Measurements from ENCODE around the gene ARID2. TPM values are rescaled to one million over a fixed set of nuclear protein-coding genes. Genes with fewer than 3 reads are reported as not detected.
A peak's percentile ranks its signal among the peaks of the same experiment; 100 is the strongest.

ARID2 gene
- total RNA-seq, 1 donor from 2014 or later = 25.1 TPM

DNA sequence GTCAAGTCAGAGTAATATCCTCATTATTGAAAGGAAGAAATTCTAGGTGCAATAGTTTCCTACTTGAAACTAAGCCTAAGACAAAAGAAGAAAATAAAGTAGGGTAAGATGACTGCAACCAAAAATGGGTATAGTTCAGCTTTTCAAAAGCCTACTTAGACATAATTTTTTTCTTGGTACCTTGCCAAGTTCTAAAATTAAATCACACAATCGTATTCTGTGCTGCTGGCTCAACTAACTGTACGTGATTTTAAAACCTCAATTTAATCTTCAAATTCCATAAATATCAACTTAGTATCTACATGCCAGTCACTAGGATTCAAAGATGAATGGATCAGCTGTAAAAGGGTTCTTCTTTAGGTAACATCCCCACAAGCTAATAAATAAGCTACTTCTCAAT lies 204.0 kb downstream of the ARID2 start:
- Mint-ChIP-seq H3K4me1 (ENCODE audit: low read depth) (peaks cover 24% of the 10 kb centered on the region), H3K9me3 (ENCODE audit: low read depth) (no peaks in the 10 kb centered on the region), H3K27ac (ENCODE audit: unreplicated experiment) (peak overlapping the region; percentile 63), H3K27me3 (ENCODE audit: low read depth) (no peaks in the 10 kb centered on the region), H3K4me3 (ENCODE audit: unreplicated experiment) (no peak overlapping the region), H3K36me3 (ENCODE audit: low read depth) (peaks cover 19% of the 10 kb centered on the region)
- no peak for DNase-seq (ENCODE audit: low spot score)
- TF ChIP-seq, protein P1, sequence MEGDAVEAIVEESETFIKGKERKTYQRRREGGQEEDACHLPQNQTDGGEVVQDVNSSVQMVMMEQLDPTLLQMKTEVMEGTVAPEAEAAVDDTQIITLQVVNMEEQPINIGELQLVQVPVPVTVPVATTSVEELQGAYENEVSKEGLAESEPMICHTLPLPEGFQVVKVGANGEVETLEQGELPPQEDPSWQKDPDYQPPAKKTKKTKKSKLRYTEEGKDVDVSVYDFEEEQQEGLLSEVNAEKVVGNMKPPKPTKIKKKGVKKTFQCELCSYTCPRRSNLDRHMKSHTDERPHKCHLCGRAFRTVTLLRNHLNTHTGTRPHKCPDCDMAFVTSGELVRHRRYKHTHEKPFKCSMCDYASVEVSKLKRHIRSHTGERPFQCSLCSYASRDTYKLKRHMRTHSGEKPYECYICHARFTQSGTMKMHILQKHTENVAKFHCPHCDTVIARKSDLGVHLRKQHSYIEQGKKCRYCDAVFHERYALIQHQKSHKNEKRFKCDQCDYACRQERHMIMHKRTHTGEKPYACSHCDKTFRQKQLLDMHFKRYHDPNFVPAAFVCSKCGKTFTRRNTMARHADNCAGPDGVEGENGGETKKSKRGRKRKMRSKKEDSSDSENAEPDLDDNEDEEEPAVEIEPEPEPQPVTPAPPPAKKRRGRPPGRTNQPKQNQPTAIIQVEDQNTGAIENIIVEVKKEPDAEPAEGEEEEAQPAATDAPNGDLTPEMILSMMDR (IDR thresholded peaks at IDR 0.05) = no peak

DNA sequence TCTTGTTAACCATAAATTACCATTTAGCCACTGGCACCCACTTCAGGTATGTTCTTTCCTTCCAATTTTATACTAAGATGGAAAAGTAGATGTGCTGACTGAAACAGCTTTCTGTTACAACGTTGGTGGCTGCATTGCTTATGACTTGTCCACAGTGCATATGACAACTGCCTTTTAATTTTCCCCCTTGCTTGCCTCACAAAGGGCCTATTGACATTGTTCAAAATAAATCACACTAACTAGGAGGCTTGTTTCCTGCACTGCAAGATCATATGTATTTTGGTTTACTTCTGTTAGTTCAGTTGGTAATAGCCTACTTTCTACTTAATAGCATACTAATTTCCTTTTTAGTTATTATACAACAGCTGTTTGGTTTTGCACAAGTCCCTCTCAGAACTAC lies 205.4 kb downstream of the ARID2 start:
- TF ChIP-seq, protein P1 (IDR thresholded peaks at IDR 0.05) = no peak
- H3K27ac Mint-ChIP-seq (ENCODE audit: unreplicated experiment) = no peak overlapping the region

DNA sequence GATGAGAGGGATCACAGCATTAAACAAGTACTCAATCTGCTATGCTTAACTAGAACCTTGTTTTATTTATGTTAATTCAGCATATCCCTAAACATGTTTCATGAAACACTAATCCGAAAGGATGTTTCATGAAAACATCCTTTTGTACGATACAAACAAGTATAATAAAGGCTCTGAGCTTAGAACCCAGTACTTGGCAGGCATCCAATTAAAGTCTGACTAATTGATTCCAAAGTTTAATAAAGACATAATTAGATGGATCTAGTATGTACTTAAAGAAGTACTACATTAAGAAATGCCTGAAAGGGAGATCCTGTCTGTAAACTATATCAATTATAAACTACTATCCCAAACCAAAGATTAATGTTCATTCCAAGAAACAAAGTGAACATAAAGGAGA lies 209.1 kb downstream of the ARID2 start:
- Mint-ChIP-seq H3K9me3 (ENCODE audit: low read depth) (peaks cover 4% of the 10 kb centered on the region), H3K4me3 (ENCODE audit: unreplicated experiment) (no peak overlapping the region), H3K27me3 (ENCODE audit: low read depth) (no peaks in the 10 kb centered on the region), H3K27ac (ENCODE audit: unreplicated experiment) (no peak overlapping the region), H3K36me3 (ENCODE audit: low read depth) (peaks cover 24% of the 10 kb centered on the region), H3K4me1 (ENCODE audit: low read depth) (peaks cover 30% of the 10 kb centered on the region)
- TF ChIP-seq, protein P1 (IDR thresholded peaks at IDR 0.05) = no peak
- DNase-seq (ENCODE audit: low spot score) = no peak

More for the DNA sequence above, 205.4 kb downstream of the ARID2 start:
- no peaks in the 10 kb centered on the region for H3K27me3 Mint-ChIP-seq (ENCODE audit: low read depth)
- no peak for DNase-seq (ENCODE audit: low spot score)
- H3K4me3 Mint-ChIP-seq (ENCODE audit: unreplicated experiment) = no peak overlapping the region
- H3K4me1 Mint-ChIP-seq (ENCODE audit: low read depth) = peaks cover 27% of the 10 kb centered on the region
- no peaks in the 10 kb centered on the region for H3K9me3 Mint-ChIP-seq (ENCODE audit: low read depth)
- H3K36me3 Mint-ChIP-seq (ENCODE audit: low read depth) = peaks cover 18% of the 10 kb centered on the region

DNA sequence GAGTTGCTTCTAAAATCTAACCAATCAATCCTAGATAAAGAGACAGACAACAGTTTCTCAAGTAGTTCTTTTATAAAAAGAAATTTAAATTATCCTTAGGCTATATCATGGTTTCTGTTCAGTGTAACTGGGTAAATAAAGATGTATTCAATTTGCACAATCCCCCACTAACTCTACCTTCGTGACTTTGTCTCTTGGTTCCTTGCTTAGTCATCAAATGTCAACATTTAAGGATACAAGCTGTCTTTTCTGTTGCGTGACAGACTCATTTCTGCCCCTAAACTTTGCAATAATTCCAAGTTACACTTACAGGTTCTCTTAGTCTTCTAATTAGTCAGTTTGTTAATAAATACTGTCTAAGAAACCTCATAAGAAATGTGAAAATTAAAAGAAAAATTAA lies 210.3 kb downstream of the ARID2 start:
- Mint-ChIP-seq H3K4me1 (ENCODE audit: low read depth) (peaks cover 35% of the 10 kb centered on the region), H3K9me3 (ENCODE audit: low read depth) (peaks cover 4% of the 10 kb centered on the region), H3K27me3 (ENCODE audit: low read depth) (no peaks in the 10 kb centered on the region), H3K36me3 (ENCODE audit: low read depth) (peaks cover 25% of the 10 kb centered on the region), H3K27ac (ENCODE audit: unreplicated experiment) (peak overlapping the region; percentile 45), H3K4me3 (ENCODE audit: unreplicated experiment) (no peak overlapping the region)
- no peak for DNase-seq (ENCODE audit: low spot score)
- TF ChIP-seq, protein P1 (IDR thresholded peaks at IDR 0.05) = no peak

DNA sequence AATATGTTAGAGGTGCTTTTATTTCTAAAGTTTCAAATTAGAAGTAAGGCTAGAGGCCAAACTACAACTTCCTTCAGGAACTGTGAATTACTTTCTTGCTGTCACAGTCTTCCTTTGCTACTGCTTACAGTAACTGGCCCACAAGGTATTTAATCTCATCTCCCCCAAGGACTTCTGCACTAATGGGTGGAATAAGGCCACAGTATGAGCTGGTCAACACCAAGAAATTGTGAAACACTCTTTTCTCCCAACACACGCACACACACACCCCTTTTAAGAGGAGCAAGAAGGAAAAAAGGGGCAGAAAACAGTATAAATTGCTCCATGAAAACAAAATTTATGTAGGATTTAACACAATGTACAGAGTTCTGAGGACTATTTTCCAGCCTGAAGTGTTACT lies 215.3 kb downstream of the ARID2 start:
- Mint-ChIP-seq H3K36me3 (ENCODE audit: low read depth) (peaks cover 37% of the 10 kb centered on the region), H3K27me3 (ENCODE audit: low read depth) (no peaks in the 10 kb centered on the region), H3K4me1 (ENCODE audit: low read depth) (peaks cover 62% of the 10 kb centered on the region), H3K4me3 (ENCODE audit: unreplicated experiment) (no peak overlapping the region), H3K27ac (ENCODE audit: unreplicated experiment) (peak overlapping the region; percentile 55), H3K9me3 (ENCODE audit: low read depth) (peaks cover 4% of the 10 kb centered on the region)
- TF ChIP-seq, protein P1 (IDR thresholded peaks at IDR 0.05) = no peak
- no peak for DNase-seq (ENCODE audit: low spot score)

Measured in chondrocyte (in vitro differentiated cells).